HG03025 (cell line): ENCODE measurements around the gene NRIP2.

Experiments used
- ATAC-seq: cut with Tn5 transposase; IDR thresholded peaks from one replicate; pipeline ENCODE4 v1.9.1; 2021; ENCODE audit warnings: mild to moderate bottlenecking, moderate library complexity; ENCODE audit not compliant: unreplicated experiment, low FRiP score

The NRIP2 gene

GRCh38 chr12:2783936-2784600 lies 50.8 kb downstream of the NRIP2 start:
- no peak for ATAC-seq

GRCh38 chr12:2779281-2779680 lies 55.6 kb downstream of the NRIP2 start:
- no peak for ATAC-seq

- ATAC-seq: no peak
Observed at GRCh38 chr12:2776129-2776806, 58.6 kb downstream of the NRIP2 start.

- ATAC-seq: no peak
Observed at GRCh38 chr12:2775431-2775830, 59.4 kb downstream of the NRIP2 start.
